ENCODE data around the gene MCC.

MCC gene

GRCh38 chr5:113034182-113034773 lies 454.0 kb downstream of the MCC start:
- DNase-seq (ENCODE audit: low read depth) = no peak
- no peak overlapping the region for H3K4me3 ChIP-seq (ENCODE audit: low read length)
- TF ChIP-seq, protein P1, sequence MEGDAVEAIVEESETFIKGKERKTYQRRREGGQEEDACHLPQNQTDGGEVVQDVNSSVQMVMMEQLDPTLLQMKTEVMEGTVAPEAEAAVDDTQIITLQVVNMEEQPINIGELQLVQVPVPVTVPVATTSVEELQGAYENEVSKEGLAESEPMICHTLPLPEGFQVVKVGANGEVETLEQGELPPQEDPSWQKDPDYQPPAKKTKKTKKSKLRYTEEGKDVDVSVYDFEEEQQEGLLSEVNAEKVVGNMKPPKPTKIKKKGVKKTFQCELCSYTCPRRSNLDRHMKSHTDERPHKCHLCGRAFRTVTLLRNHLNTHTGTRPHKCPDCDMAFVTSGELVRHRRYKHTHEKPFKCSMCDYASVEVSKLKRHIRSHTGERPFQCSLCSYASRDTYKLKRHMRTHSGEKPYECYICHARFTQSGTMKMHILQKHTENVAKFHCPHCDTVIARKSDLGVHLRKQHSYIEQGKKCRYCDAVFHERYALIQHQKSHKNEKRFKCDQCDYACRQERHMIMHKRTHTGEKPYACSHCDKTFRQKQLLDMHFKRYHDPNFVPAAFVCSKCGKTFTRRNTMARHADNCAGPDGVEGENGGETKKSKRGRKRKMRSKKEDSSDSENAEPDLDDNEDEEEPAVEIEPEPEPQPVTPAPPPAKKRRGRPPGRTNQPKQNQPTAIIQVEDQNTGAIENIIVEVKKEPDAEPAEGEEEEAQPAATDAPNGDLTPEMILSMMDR (conservative IDR thresholded peaks at IDR 0.05; ENCODE audit: low read depth, low read length) = no peak

GRCh38 chr5:113031557-113031956 lies 456.7 kb downstream of the MCC start:
- TF ChIP-seq, protein P1 (conservative IDR thresholded peaks at IDR 0.05; ENCODE audit: low read depth, low read length) = no peak
- DNase-seq (ENCODE audit: low read depth) = no peak
- H3K4me3 ChIP-seq (ENCODE audit: low read length) = no peak overlapping the region

GRCh38 chr5:113031104-113031503 lies 457.1 kb downstream of the MCC start:
- TF ChIP-seq, protein P1 (conservative IDR thresholded peaks at IDR 0.05; ENCODE audit: low read depth, low read length) = no peak
- no peak for DNase-seq (ENCODE audit: low read depth)
- no peak overlapping the region for H3K4me3 ChIP-seq (ENCODE audit: low read length)

- DNase-seq (ENCODE audit: low read depth) = no peak
- TF ChIP-seq, protein P1 (conservative IDR thresholded peaks at IDR 0.05; ENCODE audit: low read depth, low read length) = no peak
- H3K4me3 ChIP-seq (ENCODE audit: low read length) = no peak overlapping the region
These were observed 458.6 kb downstream of the MCC start for GRCh38 chr5:113029614-113030013.

- no peak for DNase-seq (ENCODE audit: low read depth)
- TF ChIP-seq, protein P1 (conservative IDR thresholded peaks at IDR 0.05; ENCODE audit: low read depth, low read length) = no peak
- no peak overlapping the region for H3K4me3 ChIP-seq (ENCODE audit: low read length)
These were observed 460.8 kb downstream of the MCC start for GRCh38 chr5:113027431-113027830.

DNA sequence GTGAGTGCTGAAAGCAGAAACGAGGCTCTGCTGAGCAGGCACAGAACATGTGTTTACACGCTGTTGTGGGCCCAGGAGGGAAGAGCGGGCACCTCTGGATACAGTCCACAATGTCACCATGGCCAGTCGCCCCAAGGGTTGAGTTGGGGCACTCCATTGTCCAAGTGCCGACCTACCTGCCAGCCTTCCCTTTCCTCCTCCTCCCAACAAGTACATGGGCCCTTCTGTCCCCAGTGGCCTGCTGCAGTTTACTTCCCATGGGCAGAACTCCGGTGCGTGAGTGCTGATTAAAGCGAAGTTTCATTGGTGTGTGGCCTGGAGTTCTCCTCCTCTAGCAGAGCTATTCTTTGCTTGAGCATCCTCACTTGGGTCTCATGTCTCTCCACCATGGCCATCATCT lies 461.2 kb downstream of the MCC start:
- TF ChIP-seq, protein P1 (conservative IDR thresholded peaks at IDR 0.05; ENCODE audit: low read depth, low read length) = no peak
- no peak for DNase-seq (ENCODE audit: low read depth)
- H3K4me3 ChIP-seq (ENCODE audit: low read length) = no peak overlapping the region

GRCh38 chr5:113026211-113026610 lies 462.0 kb downstream of the MCC start:
- no peak overlapping the region for H3K4me3 ChIP-seq (ENCODE audit: low read length)
- TF ChIP-seq, protein P1 (conservative IDR thresholded peaks at IDR 0.05; ENCODE audit: low read depth, low read length) = no peak
- DNase-seq (ENCODE audit: low read depth) = no peak
